WTC11 (cell line): ENCODE results near the gene PCLAF. TPM values are rescaled to one million over a fixed set of nuclear protein-coding genes. Genes with fewer than 3 reads are reported as not detected.

ENCODE experiments used
- ATAC-seq: fragments of 200-7000 bp; cut with Tn5 transposase; 2 replicates; pipeline ENCODE4 v1.10.0; 2021; ENCODE audit warnings: mild to moderate bottlenecking, moderate library complexity
- CTCF ChIA-PET: fragments of 300-600 bp; sonication (Branson Sonifier 250); formaldehyde crosslinking; loops from one replicate; lab custom pipeline; 2021; ENCODE audit warnings: antibody characterized with exemption; lab: Charles Lee
- POLR2A ChIA-PET: fragments of 350-600 bp; sonication (Branson Sonifier 250); formaldehyde crosslinking; loops from one replicate; lab custom pipeline; 2021; ENCODE audit warnings: antibody characterized with exemption; lab: Charles Lee
- DNase-seq: peaks from one replicate; pipeline ENCODE4 v3.0.0; 2021; ENCODE audit warnings: low spot score
- H3K27ac Mint-ChIP-seq: 2 replicates; pipeline ENCODE4 v1.8.0; 2021; ENCODE audit warnings: mixed read lengths
- H3K27me3 Mint-ChIP-seq: 2 replicates; pipeline ENCODE4 v1.8.0; 2021; ENCODE audit warnings: low read depth, mild to moderate bottlenecking, moderate library complexity, mixed read lengths
- H3K36me3 Mint-ChIP-seq: 2 replicates; pipeline ENCODE4 v1.8.0; 2021; ENCODE audit warnings: mixed read lengths
- H3K4me1 Mint-ChIP-seq: 2 replicates; pipeline ENCODE4 v1.8.0; 2022; ENCODE audit warnings: mixed read lengths
- H3K4me3 Mint-ChIP-seq: 2 replicates; pipeline ENCODE4 v1.8.0; 2021; ENCODE audit warnings: mild to moderate bottlenecking, moderate library complexity, mixed read lengths
- H3K9me3 Mint-ChIP-seq: 2 replicates; pipeline ENCODE4 v1.8.0; 2021; ENCODE audit warnings: mixed read lengths
- ATF3 ChIP-seq: sonication (generic); formaldehyde crosslinking; conservative IDR thresholded peaks from 2 replicates; pipeline ENCODE4 v1.8.1; 2022; ENCODE audit warnings: mild to moderate bottlenecking, missing genetic modification reagents
- CBFB ChIP-seq: sonication (generic); formaldehyde crosslinking; IDR thresholded peaks from 2 replicates; pipeline ENCODE4 v1.8.1; 2022; ENCODE audit warnings: mild to moderate bottlenecking, low read depth, missing genetic modification reagents
- CDX4 ChIP-seq: fragments of 250-450 bp; sonication (Bioruptor Pico); IDR thresholded peaks from 2 replicates; pipeline ENCODE4 v1.9.0; 2021; ENCODE audit warnings: moderate library complexity, mild to moderate bottlenecking, inconsistent platforms, borderline replicate concordance
- E2F4 ChIP-seq: sonication (generic); formaldehyde crosslinking; IDR thresholded peaks from 2 replicates; pipeline ENCODE4 v1.8.1; 2022; ENCODE audit warnings: low read depth, mild to moderate bottlenecking, moderate library complexity, missing genetic modification reagents, borderline replicate concordance
- E2F5 ChIP-seq: sonication (generic); formaldehyde crosslinking; IDR thresholded peaks from 2 replicates; pipeline ENCODE4 v1.8.1; 2022; ENCODE audit warnings: mild to moderate bottlenecking, moderate library complexity, missing genetic modification reagents
- FOXP1 ChIP-seq: sonication (generic); formaldehyde crosslinking; IDR thresholded peaks from 2 replicates; pipeline ENCODE4 v1.8.0; 2022; ENCODE audit warnings: missing genetic modification reagents, mild to moderate bottlenecking, moderate library complexity, borderline replicate concordance
- GRHL2 ChIP-seq: fragments of 250-450 bp; sonication (Bioruptor Pico); IDR thresholded peaks from 2 replicates; pipeline ENCODE4 v1.8.0; 2022; ENCODE audit warnings: mild to moderate bottlenecking, moderate library complexity; ENCODE audit not compliant: insufficient replicate concordance, severe bottlenecking
- KAT7 ChIP-seq: sonication (generic); formaldehyde crosslinking; IDR thresholded peaks from 2 replicates; pipeline ENCODE4 v1.8.1; 2023; ENCODE audit warnings: missing genetic modification reagents, mild to moderate bottlenecking, borderline replicate concordance
- MAX ChIP-seq: sonication (generic); formaldehyde crosslinking; IDR thresholded peaks from 2 replicates; pipeline ENCODE4 v1.8.0; 2022; ENCODE audit warnings: mild to moderate bottlenecking, missing genetic modification reagents
- MLX ChIP-seq: sonication (generic); formaldehyde crosslinking; IDR thresholded peaks from 2 replicates; pipeline ENCODE4 v1.8.1; 2023; ENCODE audit warnings: mild to moderate bottlenecking, missing genetic modification reagents, moderate library complexity
- MXD4 ChIP-seq: fragments of 250-450 bp; sonication (Bioruptor Pico); IDR thresholded peaks from 2 replicates; pipeline ENCODE4 v1.8.0; 2021; ENCODE audit warnings: mild to moderate bottlenecking, moderate library complexity, borderline replicate concordance
- NFYB ChIP-seq: sonication (generic); formaldehyde crosslinking; conservative IDR thresholded peaks from 2 replicates; pipeline ENCODE4 v1.8.0; 2022; ENCODE audit warnings: low read depth, missing genetic modification reagents
- NR3C1 ChIP-seq: sonication (generic); formaldehyde crosslinking; conservative IDR thresholded peaks from 2 replicates; pipeline ENCODE4 v1.8.1; 2023; ENCODE audit warnings: low read depth, mild to moderate bottlenecking, missing genetic modification reagents
- PRDM15 ChIP-seq: sonication (generic); formaldehyde crosslinking; IDR thresholded peaks from 2 replicates; pipeline ENCODE4 v1.8.0; 2022; ENCODE audit warnings: missing genetic modification reagents
- SOX15 ChIP-seq: fragments of 250-450 bp; sonication (Bioruptor Pico); IDR thresholded peaks from 2 replicates; pipeline ENCODE4 v1.9.0; 2021; ENCODE audit warnings: mild to moderate bottlenecking
- TCF7 ChIP-seq: sonication (generic); formaldehyde crosslinking; IDR thresholded peaks from 2 replicates; pipeline ENCODE4 v1.8.0; 2022; ENCODE audit warnings: mild to moderate bottlenecking, low read depth, missing genetic modification reagents, moderate library complexity
- ZNF232 ChIP-seq: sonication (generic); formaldehyde crosslinking; IDR thresholded peaks from 2 replicates; pipeline ENCODE4 v1.8.0; 2022; ENCODE audit warnings: mild to moderate bottlenecking, missing genetic modification reagents
- ZNF263 ChIP-seq: sonication (generic); formaldehyde crosslinking; IDR thresholded peaks from 2 replicates; pipeline ENCODE4 v1.8.1; 2022; ENCODE audit warnings: low read depth, mild to moderate bottlenecking, moderate library complexity, missing genetic modification reagents
- ZNF512 ChIP-seq: sonication (generic); formaldehyde crosslinking; IDR thresholded peaks from 2 replicates; pipeline ENCODE4 v1.8.1; 2022; ENCODE audit warnings: missing genetic modification reagents, borderline replicate concordance
- ZNF532 ChIP-seq: fragments of 250-450 bp; sonication (Bioruptor Pico); IDR thresholded peaks from 2 replicates; pipeline ENCODE4 v1.9.0; 2021; ENCODE audit warnings: mild to moderate bottlenecking, borderline replicate concordance
- total RNA-seq: library from RNA; stranded (reverse); gene quantifications from 3 replicates; pipeline ENCODE4 v1.2.3, GENCODE V29; 2021

The PCLAF gene
- total RNA-seq, 1 experiment from 2014 or later: 27.2 TPM

- TF ChIP-seq PRDM15 (no peak), MAX (CRISPR knock-in tag) (peak; percentile 92), CDX4 (no peak), ZNF532 (CRISPR knock-in tag) (no peak), MLX (CRISPR knock-in tag) (no peak), NFYB (CRISPR knock-in tag) (no peak), TCF7 (CRISPR knock-in tag) (no peak), GRHL2 (CRISPR knock-in tag) (no peak)
Measured at GRCh38 chr15:64387562-64388168, 6.4 kb upstream of the PCLAF start, which contains the start of gene TRIP4 (continued).

- Mint-ChIP-seq H3K36me3 (no peaks in the 10 kb centered on the region), H3K4me3 (no peak overlapping the region), H3K27ac (no peak overlapping the region), H3K4me1 (peaks cover 7% of the 10 kb centered on the region; the same call in 1 of the 2 replicates), H3K27me3 (peaks cover 49% of the 10 kb centered on the region), H3K9me3 (no peaks in the 10 kb centered on the region)
- DNase-seq (no peak), ATAC-seq (no peak)
- ChIA-PET POLR2A (interaction anchor here (0.6 kb wide), 1 partner anchor 157 kb away, joined by 4 read pairs; no protein-coding TSS in a partner anchor), CTCF (no interaction called here)
- no peak for TF ChIP-seq ZNF232 (CRISPR knock-in tag)
- no peak for TF ChIP-seq FOXP1 (CRISPR knock-in tag)
- TF ChIP-seq E2F5 (CRISPR knock-in tag): no peak
- no peak for TF ChIP-seq E2F4 (CRISPR knock-in tag)
- TF ChIP-seq ZNF263 (CRISPR knock-in tag): no peak
- no peak for TF ChIP-seq SOX15
- no peak for TF ChIP-seq MXD4 (CRISPR knock-in tag)
- no peak for TF ChIP-seq KAT7 (CRISPR knock-in tag)
- no peak for TF ChIP-seq CBFB (CRISPR knock-in tag)
- no peak for TF ChIP-seq ZNF512 (CRISPR knock-in tag)
- no peak for TF ChIP-seq NR3C1 (CRISPR knock-in tag)
- no peak for TF ChIP-seq ATF3 (CRISPR knock-in tag)
Measured at GRCh38 chr15:64386291-64386690, 5.0 kb upstream of the PCLAF start.
